ENCODE results near the gene ACTA2.

The ACTA2 gene

DNA sequence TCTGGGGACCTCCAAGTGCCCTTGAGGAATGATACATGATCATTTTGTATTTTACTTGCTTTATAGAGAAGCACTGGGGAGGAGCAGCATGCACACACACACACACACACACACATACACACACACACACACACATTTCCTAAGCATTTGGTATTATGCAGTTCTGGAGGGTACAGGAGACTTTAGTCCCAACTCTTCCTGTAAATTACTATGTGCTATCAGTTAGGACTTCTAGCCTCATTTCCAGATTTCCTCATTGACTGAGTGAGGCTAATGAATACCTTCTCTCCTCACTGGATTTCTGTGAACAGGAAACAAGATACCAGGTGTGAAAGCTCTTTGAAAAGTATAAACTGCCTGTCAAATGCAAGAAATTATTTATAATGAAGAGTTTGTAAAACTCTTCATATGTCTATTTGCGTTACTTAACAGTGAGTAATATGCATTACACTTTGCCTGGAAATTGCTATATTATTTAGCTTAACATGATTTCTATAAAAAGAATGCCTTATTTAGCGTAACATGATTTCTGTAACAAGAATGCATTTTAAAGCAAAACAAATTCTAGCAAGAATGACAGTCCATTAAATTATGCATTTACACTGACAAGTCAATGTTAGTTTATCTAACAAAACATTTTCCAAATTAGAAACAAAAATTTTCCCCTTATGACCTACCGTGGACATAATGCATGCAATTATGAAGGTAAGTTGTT lies 34.2 kb downstream of the ACTA2 start:
- no peak for DNase-seq

- no peak for DNase-seq
Measured at GRCh38 chr10:88916986-88917385, 35.6 kb downstream of the ACTA2 start.

DNA sequence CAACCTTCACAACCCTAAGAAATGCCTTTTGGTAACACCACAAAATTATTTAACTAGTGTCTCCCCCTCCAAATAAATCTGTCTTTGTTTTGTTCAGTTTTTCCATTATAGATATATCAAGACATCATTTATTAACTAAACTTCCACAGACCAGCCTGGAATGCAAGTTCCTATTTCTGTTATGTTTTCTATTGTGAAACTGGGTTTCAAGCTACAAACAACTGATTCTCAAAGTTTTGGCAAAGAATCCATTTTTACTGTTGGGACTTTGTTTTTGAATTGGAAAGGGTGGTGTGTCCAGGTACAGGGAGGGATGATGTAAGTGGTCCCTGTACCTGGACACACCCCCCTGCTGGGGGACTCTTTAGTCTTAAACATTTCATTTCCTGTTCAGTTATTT lies 36.3 kb downstream of the ACTA2 start:
- DNase-seq, result no peak

DNA sequence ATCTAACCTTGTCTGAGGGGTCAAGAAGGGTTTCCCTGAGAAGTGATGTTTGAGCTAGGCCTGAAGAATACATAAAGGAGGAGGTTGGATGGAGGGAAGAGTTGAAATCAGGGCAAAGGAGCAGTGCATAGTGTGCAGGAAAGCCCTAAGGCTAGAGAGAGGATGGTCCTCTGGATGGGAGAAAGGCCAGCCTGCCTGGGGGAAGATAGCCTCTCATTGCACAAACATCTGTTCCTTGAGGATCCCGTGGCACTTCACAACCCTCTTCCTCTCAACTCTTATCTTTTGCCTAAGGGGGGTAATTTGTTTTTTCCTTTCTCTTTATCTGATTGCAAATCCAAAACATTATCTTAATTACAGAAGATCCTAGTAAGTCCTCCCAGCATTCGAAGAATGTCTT lies 36.8 kb downstream of the ACTA2 start:
- no peak for DNase-seq

- DNase-seq, result no peak
Measured at GRCh38 chr10:88913788-88914187, 38.8 kb downstream of the ACTA2 start.

DNA sequence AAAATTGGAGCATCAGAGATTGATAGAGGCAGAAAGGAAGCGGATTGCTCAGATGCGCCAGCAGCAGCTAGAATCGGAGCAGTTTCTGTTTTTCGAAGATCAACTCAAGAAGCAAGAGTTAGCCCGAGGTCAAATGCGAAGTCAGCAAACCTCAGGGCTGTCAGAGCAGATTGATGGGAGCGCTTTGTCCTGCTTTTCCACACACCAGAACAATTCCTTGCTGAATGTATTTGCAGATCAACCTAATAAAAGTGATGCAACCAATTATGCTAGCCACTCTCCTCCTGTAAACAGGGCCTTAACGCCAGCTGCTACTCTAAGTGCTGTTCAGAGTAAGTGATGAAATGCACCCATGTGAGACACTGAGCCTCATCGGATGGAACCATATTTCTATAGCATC lies 39.4 kb downstream of the ACTA2 start:
- DNase-seq, result no peak

- DNase-seq, result no peak
Measured at GRCh38 chr10:88911851-88912250, 40.7 kb downstream of the ACTA2 start.

DNA sequence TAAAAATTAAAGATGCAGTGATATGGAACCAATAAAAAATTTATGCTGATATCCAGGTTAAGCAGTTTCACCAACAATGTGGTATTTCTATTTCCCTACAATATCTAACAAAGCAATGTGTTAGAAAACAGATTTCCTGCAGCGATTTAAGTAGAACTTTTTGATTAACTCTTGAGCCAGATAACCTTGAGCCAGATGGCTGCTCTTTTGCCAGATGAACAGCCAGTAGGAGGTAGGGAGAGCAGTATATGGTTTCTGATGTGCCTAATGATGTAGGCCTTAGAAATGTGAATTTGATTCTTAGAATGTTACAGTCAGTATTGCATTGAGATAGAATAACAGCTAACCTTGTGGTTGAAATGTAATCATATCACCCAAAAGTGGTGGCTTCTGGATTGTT lies 41.5 kb downstream of the ACTA2 start:
- DNase-seq, result no peak

DNA sequence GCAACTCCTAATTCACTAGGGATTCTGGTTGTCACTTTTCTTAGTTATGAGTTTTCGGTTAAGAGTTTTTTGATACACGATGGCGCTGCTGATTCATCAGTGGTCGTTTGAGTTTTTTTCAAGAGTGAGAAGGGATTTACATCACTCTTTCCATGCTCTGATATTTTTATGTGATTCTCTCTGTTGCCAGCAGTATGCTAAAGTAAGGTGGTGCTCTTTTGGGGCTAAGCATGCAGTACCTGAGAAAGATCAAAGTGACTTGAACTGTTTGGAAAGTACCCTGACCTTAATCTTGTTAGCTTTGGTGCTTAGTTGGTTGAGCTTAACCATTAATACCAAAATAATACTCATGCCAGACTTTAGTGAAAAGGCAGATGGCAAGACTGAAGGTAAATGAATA lies 44.4 kb downstream of the ACTA2 start:
- no peak for DNase-seq

DNA sequence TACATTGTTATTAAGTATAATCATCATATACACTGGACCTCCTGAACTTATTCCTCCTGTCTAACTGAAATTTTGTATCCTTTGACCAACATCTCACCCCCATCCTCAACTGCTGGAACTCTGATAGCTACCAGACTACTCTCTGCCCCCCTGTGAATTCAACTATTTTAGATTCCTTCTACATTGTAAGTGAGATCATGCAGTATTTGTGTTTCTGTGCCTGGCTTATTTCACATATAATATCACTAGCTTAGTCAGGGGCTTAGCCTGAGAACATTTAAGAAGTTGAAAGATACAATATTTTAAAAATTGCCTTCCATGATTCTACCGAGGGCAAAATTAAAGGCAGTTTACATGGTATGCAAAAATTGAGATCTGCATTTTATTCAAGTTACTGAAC lies 45.7 kb downstream of the ACTA2 start:
- no peak for DNase-seq

DNA sequence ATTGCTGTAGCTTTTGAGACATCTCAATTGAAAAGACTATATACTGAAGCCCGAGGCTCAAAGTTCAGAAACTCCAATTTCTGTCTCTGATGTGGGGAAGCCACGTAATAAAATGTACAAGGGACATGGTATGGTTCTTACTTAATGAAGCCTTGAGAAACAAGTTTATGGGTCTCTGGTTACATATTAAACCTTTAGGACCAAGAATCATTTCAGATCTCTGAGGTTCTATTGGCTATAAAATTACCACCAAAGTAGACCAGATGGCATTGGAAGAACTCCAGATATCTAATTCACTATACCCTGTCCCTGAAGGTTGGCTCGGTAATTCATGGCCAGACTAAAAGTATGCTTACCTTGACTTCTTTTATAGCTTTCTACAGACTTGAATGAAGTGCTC lies 48.9 kb downstream of the ACTA2 start:
- no peak for DNase-seq

DNA sequence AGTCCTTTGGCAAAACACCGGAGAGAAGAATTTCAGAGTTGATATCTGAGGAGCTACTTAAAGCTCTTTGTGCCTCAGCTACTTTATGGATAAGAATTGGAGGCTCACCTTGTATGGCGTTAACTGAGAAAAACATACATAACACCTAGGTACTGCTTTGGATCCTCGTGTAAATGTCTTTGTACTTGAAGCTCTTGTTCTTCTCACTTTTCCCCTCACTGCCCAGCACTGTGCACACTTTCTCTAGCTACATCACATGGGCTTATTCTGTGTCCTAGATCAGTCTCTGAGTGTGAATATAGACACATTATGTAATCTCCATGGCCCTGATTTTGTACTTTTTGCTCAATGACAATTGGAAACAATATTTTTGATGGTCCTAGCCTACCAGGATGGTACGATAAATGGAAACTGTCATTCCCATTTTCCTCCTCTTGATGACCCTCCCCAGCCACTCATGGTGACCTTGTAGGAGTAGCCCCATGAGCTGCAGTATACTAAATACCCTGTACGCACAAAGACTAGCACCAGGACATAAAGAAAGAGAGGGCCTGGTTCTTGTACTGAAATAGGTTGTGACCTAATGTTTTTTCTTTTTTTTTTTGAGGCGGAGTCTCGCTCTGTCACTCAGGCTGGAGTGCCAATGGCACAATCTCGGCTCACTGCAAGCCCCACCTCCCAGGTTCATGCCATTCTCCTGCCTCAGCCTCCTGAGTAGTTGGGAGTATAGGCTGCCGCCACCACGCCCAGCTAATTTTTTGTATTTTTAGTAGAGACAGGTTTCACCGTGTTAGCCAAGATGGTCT lies 50.4 kb downstream of the ACTA2 start:
- no peak for DNase-seq

- peak; percentile 83 for DNase-seq
Measured at GRCh38 chr10:88901206-88901983, 51.2 kb downstream of the ACTA2 start.

DNA sequence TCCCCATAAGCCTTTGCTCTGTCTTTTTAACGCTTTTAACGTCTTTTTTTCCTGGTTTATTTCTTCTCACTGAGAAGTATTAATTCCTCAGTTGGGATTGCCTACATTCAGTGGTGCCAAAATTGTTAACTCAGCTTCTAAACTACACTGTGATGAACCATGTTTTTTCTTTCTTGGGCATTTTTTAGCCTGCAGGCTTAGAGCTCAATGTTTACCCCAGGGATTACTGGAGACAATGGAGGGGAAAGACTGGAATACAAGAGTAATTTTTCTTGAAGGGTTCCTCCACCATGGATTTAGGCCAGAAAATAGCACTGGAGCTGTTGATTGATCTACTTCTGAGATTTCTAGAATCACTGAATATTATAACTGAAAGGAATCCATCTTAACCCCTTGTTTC lies 52.7 kb downstream of the ACTA2 start:
- no peak for DNase-seq

- DNase-seq, result no peak
Measured at GRCh38 chr10:88898727-88899126, 53.8 kb downstream of the ACTA2 start.

DNA sequence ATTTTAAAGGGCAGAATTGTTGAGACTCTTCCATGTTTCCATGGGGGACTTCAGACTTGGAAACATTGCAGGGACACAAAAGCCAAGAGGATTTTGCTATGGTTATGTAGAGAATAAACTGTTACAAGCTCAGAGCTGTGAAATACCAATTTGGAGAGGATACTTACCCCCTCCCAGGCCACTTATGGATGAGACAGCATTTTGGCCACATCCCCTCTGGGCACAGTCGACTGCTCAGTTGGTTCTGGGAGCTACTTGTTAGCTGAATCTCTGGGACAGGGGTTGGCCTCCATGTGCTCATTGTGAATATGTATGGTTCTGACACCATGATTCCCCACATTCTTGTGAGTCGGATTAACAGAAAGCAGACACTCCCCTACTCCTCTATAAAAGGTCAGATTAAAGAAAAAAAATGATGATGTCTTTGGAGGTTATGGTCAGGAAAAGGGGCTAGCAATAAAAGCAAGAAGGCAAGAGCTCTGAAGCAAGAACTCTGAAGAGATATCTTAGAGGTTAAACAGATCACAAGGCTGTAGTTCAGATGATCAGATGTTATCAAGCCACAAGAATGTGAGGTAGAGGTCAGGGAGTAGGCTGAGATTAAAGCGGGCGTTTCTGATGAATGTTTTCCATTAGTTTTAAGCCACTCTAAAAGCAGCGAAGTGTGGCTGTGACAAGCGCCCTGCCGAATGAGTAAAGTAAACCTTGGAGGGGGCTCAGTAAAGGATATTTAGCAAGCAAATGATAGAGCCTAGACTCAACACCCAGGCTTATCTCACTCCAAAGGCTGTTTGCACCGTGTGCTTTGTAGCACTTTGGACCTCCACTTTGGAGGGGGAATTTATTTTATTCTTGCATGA lies 55.3 kb downstream of the ACTA2 start:
- no peak for DNase-seq

DNA sequence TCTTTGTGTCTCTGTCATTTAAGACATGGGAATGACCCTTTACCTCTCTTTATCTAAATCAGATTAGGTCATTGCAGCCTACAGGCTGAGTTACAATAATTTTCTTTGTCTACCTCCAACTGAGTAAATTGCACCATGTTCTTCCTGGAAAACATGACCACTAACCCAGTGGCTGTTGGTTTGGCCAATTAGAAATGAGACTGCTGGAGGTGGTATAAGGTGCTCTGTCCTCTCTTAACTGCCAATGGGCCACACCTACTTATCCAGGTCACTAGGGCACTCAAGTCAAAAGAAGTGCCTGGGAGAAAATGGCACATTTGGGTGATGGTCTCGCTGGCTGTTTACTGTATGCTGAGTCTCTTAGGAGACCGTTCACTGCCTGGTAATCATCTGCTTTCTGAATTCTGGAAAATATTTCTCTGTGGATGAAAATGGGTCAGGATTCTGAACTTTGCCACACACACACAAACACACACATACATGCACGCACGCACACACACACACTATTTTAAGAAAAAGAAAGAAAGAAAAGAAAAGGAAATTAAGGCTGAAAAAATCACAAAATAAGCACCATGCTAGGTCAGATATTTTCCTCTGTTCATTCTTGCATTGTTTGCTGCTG lies 56.1 kb downstream of the ACTA2 start:
- no peak for DNase-seq

GRCh38 chr10:88895250-88895649 lies 57.3 kb downstream of the ACTA2 start:
- DNase-seq, result no peak

GRCh38 chr10:88893611-88894010 lies 59.0 kb downstream of the ACTA2 start:
- no peak for DNase-seq

DNA sequence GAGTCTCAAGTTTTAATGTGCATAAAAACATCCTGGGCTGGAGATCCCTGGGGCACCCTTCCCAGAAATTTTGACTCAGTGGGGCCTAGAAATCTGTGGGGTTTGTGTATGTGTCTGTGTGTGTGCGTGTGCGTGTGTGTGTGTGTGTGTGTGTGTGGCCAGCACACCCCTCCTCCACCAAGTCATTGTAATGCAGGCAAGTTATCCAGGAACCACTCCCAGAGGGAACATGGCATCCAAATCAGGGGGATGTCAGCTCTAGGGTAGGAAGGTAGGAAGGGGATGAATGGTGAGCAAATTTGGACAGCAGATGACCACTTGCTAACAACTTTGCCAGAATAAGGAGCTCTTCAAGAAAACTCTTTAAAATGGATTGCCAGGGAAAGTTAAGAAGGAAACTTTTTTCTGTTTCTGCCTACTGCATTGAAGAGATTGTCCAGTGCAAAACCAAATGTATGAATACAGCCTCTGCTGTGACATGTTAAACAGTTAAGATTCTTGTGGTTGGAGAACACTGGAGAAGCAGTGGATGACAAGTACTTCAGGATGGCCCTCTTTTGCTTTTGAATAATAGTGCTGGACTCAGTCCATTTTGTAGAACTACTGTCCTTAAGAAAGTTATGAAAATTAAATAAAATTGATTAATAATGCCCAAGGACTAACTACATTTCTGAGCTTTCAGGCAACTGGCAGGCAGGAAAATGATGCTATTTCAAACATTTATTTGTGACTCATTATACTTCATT lies 60.2 kb downstream of the ACTA2 start:
- no peak for DNase-seq

GRCh38 chr10:88890681-88891381 lies 61.7 kb downstream of the ACTA2 start:
- no peak for DNase-seq

Data from SIG-M5 (cell line).